ENCODE measurements around the gene PTPRO.

DNA sequence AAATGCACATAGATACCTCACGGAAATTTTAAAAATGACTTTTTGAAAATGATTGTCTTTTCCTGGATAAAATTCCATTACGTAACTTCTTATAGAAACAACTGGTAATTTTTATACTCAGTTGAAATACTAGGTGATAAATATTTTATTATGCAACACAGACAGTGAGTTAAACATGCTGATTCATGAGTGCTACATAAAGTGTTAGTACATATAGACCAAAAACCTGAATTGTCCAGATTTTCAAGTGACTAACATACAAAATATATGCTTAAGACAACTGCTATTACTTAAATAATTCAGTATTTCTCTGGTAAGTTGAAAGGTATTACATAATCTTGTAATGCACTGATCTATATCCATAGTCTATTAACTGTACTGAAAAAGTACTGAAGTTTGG, 11.9 kb downstream of the PTPRO start:
- TF ChIP-seq, protein P1, sequence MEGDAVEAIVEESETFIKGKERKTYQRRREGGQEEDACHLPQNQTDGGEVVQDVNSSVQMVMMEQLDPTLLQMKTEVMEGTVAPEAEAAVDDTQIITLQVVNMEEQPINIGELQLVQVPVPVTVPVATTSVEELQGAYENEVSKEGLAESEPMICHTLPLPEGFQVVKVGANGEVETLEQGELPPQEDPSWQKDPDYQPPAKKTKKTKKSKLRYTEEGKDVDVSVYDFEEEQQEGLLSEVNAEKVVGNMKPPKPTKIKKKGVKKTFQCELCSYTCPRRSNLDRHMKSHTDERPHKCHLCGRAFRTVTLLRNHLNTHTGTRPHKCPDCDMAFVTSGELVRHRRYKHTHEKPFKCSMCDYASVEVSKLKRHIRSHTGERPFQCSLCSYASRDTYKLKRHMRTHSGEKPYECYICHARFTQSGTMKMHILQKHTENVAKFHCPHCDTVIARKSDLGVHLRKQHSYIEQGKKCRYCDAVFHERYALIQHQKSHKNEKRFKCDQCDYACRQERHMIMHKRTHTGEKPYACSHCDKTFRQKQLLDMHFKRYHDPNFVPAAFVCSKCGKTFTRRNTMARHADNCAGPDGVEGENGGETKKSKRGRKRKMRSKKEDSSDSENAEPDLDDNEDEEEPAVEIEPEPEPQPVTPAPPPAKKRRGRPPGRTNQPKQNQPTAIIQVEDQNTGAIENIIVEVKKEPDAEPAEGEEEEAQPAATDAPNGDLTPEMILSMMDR (conservative IDR thresholded peaks at IDR 0.05; ENCODE audit: low read depth, low read length), result no peak
- TF ChIP-seq EZH2 (IDR thresholded peaks at IDR 0.05; ENCODE audit: low read length, unreplicated experiment), result no peak
